Panc1 (cell line): ENCODE data around the gene MST1. TPM values are rescaled to one million over a fixed set of nuclear protein-coding genes. Genes with fewer than 3 reads are reported as not detected.

ENCODE experiments used
- ATAC-seq: fragments of 200-7000 bp; cut with Tn5 transposase; 2 replicates; pipeline ENCODE4 v1.9.1; 2020; ENCODE audit warnings: mild to moderate bottlenecking, moderate library complexity
- BruUV-seq: library from RNA; stranded (reverse); fragments of 400-500 nt; replicated peaks from 2 replicates; lab custom pipeline; 2021; lab: Mats Ljungman, UMichigan
- CTCF ChIA-PET: fragments of 300-600 bp; sonication (Branson Sonifier 250); formaldehyde crosslinking; loops from one replicate; lab custom pipeline; 2022; ENCODE audit warnings: antibody characterized with exemption; lab: Charles Lee
- POLR2A ChIA-PET: fragments of 300-600 bp; sonication (Branson Sonifier 250); formaldehyde crosslinking; loops from one replicate; lab custom pipeline; 2022; ENCODE audit warnings: antibody characterized with exemption; lab: Charles Lee
- DNase-seq: peaks from one replicate; pipeline ENCODE4 v3.0.0-alpha.2; 2010; ENCODE audit warnings: low read depth, low spot score
- H3K27ac ChIP-seq: 2 replicates; pipeline ENCODE4 v1.5.1; 2011; ENCODE audit warnings: mild to moderate bottlenecking, low read length, inconsistent platforms
- H3K27me3 ChIP-seq: fragments of 200-500 bp; sonication (Bioruptor generic); 2 replicates; pipeline ENCODE4 v1.6.0; 2014; ENCODE audit warnings: low read length, inconsistent platforms; ENCODE audit not compliant: control insufficient read depth, insufficient read depth
- H3K36me3 ChIP-seq: fragments of 200-500 bp; sonication (Bioruptor generic); 2 replicates; pipeline ENCODE4 v1.5.1; 2014; ENCODE audit warnings: inconsistent platforms, mild to moderate bottlenecking, low read length, moderate library complexity; ENCODE audit not compliant: control insufficient read depth, insufficient read depth
- H3K4me1 ChIP-seq: 2 replicates; pipeline ENCODE4 v1.5.1; 2011; ENCODE audit warnings: inconsistent platforms, mild to moderate bottlenecking, low read length, moderate library complexity; ENCODE audit not compliant: control insufficient read depth, insufficient read depth
- H3K4me3 ChIP-seq, 2 experiments: 2 replicates each; pipeline ENCODE4 v1.5.1; 2011 to 2012; ENCODE audit warnings: low read depth in 2 of 2, low read length in 2 of 2, mild to moderate bottlenecking in 2 of 2, inconsistent platforms in 1 of 2, moderate library complexity in 1 of 2
- H3K9me3 ChIP-seq: fragments of 200-500 bp; sonication (Bioruptor generic); 2 replicates; pipeline ENCODE4 v1.5.1; 2014; ENCODE audit warnings: low read depth, mild to moderate bottlenecking, inconsistent platforms, low read length, moderate library complexity; ENCODE audit not compliant: control insufficient read depth, insufficient read depth
- POLR2AphosphoS5 ChIP-seq: IDR thresholded peaks from 2 replicates; pipeline ENCODE4 v1.6.1; 2012; ENCODE audit warnings: mild to moderate bottlenecking, low read depth, low read length, moderate library complexity
- REST ChIP-seq, 2 experiments: IDR thresholded peaks; 2 replicates each; pipeline ENCODE4 v1.6.1; 2011 to 2012; ENCODE audit warnings: low read depth in 2 of 2, control low read depth in 1 of 2, low read length in 1 of 2, mild to moderate bottlenecking in 1 of 2, moderate library complexity in 1 of 2; ENCODE audit not compliant: insufficient read depth in 1 of 2
- SIN3A ChIP-seq: IDR thresholded peaks from 2 replicates; pipeline ENCODE4 v1.6.1; 2012; ENCODE audit warnings: low read depth, mild to moderate bottlenecking, low read length, moderate library complexity, borderline replicate concordance; ENCODE audit not compliant: insufficient read depth
- TCF7L2 ChIP-seq: IDR thresholded peaks from 2 replicates; pipeline ENCODE4 v1.6.1; 2011; ENCODE audit warnings: mild to moderate bottlenecking, low read depth, low read length, inconsistent platforms
- in situ Hi-C: cut with HindIII; loops from 2 replicates; pipeline ENCODE4 v1.10.0; 2016; ENCODE audit warnings: low sequenced_read_pairs, low pct_unique_long_range_greater_than_20kb
- intact Hi-C: fragments of 100-400 bp; cut with micrococcal nuclease; formaldehyde crosslinking; loops from one replicate; pipeline ENCODE4 v1.10.0; 2022; ENCODE audit not compliant: unreplicated experiment
- total RNA-seq: library from RNA; stranded (reverse); gene quantifications from one replicate; pipeline ENCODE4 v1.2.1, GENCODE V29; 2021; ENCODE audit not compliant: unreplicated experiment
- TF ChIP-seq, protein P1 (sequence below): fragments of 450-650 bp; IDR thresholded peaks from 2 replicates; pipeline ENCODE4 v1.5.1; 2017; ENCODE audit warnings: mild to moderate bottlenecking

The MST1 gene
- total RNA-seq, 1 experiment from 2014 or later = 14.0 TPM

DNA sequence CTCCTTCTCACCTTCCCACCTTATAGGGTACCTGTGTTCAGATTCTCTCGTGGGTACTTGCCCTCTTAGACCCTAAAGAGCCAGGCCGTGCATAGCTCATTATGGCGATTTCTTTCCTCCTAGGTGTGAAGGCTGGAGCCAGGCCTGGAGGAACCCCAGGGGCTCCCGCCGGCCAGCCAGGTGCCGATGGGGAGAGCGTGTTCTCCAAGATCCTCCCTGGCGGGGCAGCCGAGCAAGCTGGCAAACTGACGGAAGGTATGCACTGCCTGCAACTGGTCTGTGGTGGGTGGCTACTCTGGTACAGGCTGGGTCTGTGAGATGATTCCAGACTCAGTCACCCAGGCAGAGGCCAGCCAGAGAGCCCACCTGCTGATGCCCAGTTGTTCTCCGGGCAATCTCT is 25.0 kb downstream of the MST1 start:
- BruUV-seq = no TSS peak
- ChIA-PET POLR2A (interaction anchor here (0.6 kb wide), 1 partner anchor 69 kb away, joined by 7 read pairs; no protein-coding TSS in a partner anchor), CTCF (no interaction called here)
- no peaks in the 10 kb centered on the region for H3K9me3 ChIP-seq
- H3K27me3 ChIP-seq = no peaks in the 10 kb centered on the region
- H3K4me1 ChIP-seq = peaks cover 4% of the 10 kb centered on the region; the same call in 1 of the 2 replicates
- no peak overlapping the region for H3K4me3 ChIP-seq
- no peaks in the 10 kb centered on the region for H3K36me3 ChIP-seq
- DNase-seq (no peak), ATAC-seq (no peak)
- TF ChIP-seq SIN3A (no peak), POLR2AphosphoS5 (no peak), REST (IDR thresholded peaks at IDR 0.05; ENCODE audit: insufficient read depth in 1 of 2, low read depth in 2 of 2, low read length in 1 of 2) (no peak), TCF7L2 (no peak)
- TF ChIP-seq, protein P1, sequence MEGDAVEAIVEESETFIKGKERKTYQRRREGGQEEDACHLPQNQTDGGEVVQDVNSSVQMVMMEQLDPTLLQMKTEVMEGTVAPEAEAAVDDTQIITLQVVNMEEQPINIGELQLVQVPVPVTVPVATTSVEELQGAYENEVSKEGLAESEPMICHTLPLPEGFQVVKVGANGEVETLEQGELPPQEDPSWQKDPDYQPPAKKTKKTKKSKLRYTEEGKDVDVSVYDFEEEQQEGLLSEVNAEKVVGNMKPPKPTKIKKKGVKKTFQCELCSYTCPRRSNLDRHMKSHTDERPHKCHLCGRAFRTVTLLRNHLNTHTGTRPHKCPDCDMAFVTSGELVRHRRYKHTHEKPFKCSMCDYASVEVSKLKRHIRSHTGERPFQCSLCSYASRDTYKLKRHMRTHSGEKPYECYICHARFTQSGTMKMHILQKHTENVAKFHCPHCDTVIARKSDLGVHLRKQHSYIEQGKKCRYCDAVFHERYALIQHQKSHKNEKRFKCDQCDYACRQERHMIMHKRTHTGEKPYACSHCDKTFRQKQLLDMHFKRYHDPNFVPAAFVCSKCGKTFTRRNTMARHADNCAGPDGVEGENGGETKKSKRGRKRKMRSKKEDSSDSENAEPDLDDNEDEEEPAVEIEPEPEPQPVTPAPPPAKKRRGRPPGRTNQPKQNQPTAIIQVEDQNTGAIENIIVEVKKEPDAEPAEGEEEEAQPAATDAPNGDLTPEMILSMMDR = no peak
- no peak overlapping the region for H3K27ac ChIP-seq
- in situ Hi-C loops (no loop called here), intact Hi-C loops (no loop called here)

DNA sequence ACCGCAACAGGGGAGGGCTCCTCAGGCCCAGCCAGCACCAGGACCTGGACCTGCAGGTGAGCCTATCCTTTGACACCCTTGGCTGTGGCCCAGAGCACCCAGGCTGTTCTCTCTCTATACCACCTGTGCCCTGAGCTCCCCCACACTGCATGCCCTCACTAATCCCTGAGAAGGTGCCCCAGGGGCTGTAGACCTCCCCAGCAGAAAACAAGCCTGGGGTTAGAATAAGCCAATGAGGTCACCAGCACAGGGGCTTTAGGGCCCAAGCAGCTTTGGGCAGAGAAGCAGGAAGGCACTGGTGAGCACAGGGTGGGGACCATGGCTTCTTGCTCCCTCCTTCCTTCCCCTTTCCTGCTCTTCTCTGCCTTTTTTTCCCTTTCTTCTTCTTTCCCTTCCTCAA is 25.4 kb downstream of the MST1 start:
- H3K36me3 ChIP-seq = no peaks in the 10 kb centered on the region
- ChIA-PET POLR2A (no interaction called here), CTCF (no interaction called here)
- ATAC-seq = no peak
- intact Hi-C loops = no loop called here
- no peaks in the 10 kb centered on the region for H3K9me3 ChIP-seq
- no peak overlapping the region for H3K4me3 ChIP-seq
- H3K27ac ChIP-seq = no peak overlapping the region
- no peak for DNase-seq
- TF ChIP-seq, protein P1 = no peak
- TF ChIP-seq POLR2AphosphoS5 (no peak), REST (IDR thresholded peaks at IDR 0.05; ENCODE audit: insufficient read depth in 1 of 2, low read depth in 2 of 2, low read length in 1 of 2) (no peak), SIN3A (no peak), TCF7L2 (no peak)
- in situ Hi-C loops = no loop called here
- H3K4me1 ChIP-seq = no peaks in the 10 kb centered on the region; the same call in 1 of the 2 replicates
- H3K27me3 ChIP-seq = no peaks in the 10 kb centered on the region
- BruUV-seq = no TSS peak
